ENCODE measurements around the gene PLB1.

DNA sequence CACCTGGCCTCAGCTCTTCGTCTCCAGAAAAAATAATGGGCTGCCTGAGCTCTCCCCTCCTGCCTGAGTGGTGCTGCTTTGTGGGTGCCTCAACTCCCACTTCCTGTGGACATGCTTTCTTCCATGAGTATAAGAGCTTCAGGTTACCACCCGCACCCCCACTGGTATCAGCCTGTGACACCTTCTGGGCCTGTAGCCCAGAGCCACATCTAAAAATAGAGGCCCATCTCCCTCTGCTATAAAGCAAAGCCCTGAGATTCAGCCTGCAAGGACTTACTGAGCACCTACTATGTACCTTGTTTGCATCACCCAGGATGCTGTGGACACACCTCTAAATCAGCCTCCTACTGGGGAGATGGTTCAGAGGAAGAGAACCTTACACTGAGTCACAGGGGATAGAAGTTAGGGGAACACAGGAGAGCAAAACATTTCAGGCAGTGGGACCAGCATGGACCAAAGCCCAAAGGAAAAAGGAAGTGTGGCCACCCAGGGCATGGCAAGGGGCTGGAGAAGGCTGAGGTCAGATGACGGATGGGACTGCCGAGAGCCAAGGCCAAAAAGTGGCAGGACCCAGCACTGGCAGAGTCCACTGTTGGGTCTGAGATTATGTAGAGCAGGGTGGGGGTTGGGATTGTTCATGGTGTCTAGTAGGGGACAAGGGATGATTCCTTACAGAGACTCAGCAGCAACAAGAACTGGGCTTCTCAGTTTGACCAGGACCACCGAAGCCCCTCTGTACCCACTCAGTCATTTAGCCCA, 132.0 kb downstream of the PLB1 start:
- TF ChIP-seq CTCF (conservative IDR thresholded peaks at IDR 0.05; ENCODE audit: low read depth in 2 of 2) (no peak), EZH2phosphoT487 (IDR thresholded peaks at IDR 0.05; ENCODE audit: unreplicated experiment) (no peak), JUNB (IDR thresholded peaks at IDR 0.05; ENCODE audit: unreplicated experiment) (no peak), EZH2 (IDR thresholded peaks at IDR 0.05; ENCODE audit: low read depth, unreplicated experiment) (no peak), POLR2AphosphoS5 (IDR thresholded peaks at IDR 0.05; ENCODE audit: low read depth) (no peak), REST (IDR thresholded peaks at IDR 0.05; ENCODE audit: unreplicated experiment) (no peak), CREB1 (CRISPR knock-in tag; IDR thresholded peaks at IDR 0.05; ENCODE audit: low read depth) (no peak), ZNF114 (CRISPR knock-in tag; IDR thresholded peaks at IDR 0.05) (no peak), ZNF331 (CRISPR knock-in tag; IDR thresholded peaks at IDR 0.05; ENCODE audit: low read depth) (no peak), STAT1 (IDR thresholded peaks at IDR 0.05; ENCODE audit: unreplicated experiment) (no peak)
- TF ChIP-seq, protein P1, sequence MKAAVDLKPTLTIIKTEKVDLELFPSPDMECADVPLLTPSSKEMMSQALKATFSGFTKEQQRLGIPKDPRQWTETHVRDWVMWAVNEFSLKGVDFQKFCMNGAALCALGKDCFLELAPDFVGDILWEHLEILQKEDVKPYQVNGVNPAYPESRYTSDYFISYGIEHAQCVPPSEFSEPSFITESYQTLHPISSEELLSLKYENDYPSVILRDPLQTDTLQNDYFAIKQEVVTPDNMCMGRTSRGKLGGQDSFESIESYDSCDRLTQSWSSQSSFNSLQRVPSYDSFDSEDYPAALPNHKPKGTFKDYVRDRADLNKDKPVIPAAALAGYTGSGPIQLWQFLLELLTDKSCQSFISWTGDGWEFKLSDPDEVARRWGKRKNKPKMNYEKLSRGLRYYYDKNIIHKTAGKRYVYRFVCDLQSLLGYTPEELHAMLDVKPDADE (IDR thresholded peaks at IDR 0.05), result no peak
